Measurements from ENCODE around the gene RILP. TPM values are rescaled to one million over a fixed set of nuclear protein-coding genes. Genes with fewer than 3 reads are reported as not detected.

RILP gene, protein sequence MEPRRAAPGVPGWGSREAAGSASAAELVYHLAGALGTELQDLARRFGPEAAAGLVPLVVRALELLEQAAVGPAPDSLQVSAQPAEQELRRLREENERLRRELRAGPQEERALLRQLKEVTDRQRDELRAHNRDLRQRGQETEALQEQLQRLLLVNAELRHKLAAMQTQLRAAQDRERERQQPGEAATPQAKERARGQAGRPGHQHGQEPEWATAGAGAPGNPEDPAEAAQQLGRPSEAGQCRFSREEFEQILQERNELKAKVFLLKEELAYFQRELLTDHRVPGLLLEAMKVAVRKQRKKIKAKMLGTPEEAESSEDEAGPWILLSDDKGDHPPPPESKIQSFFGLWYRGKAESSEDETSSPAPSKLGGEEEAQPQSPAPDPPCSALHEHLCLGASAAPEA
- total RNA-seq: 9.3 and 9.6 TPM in 2 replicates

DNA sequence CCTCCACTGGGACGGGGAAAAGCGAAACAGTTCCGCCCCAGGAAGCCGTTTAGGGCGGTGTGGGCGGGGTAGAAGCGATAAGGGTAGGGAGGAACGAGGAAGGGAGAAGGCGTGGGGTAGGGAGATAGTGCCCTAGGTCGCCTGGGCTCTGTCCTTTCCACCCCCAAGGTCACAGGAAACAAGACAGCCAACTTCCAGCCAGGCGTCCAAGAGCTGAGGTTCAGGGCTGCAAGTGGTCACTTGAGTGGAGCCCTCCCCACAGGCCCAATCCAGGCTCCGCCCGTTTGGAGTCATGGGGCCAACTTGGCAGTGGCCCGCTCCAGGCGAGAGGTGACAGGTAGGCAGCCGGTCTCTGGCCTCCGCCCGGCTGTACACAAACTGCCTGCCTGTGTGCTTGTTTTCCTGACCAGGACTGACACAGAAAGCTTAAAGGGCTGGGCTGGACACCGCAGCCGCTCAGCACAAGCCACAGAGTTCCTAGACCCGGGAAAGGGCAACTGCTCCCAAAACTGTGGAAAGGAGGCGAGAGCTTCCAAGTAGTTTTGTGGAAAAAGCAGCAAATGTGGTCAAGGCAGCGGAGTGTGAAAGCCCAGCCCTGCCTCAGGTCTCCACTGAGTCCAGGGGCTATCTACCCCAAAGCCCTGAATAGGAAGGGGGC lies at the start of gene RILP:
Gene RILP, minus strand, starts transcription at position 23 of the 658 bp plus-strand sequence. CDS start 62 bp downstream, outside the sequence.

DNA sequence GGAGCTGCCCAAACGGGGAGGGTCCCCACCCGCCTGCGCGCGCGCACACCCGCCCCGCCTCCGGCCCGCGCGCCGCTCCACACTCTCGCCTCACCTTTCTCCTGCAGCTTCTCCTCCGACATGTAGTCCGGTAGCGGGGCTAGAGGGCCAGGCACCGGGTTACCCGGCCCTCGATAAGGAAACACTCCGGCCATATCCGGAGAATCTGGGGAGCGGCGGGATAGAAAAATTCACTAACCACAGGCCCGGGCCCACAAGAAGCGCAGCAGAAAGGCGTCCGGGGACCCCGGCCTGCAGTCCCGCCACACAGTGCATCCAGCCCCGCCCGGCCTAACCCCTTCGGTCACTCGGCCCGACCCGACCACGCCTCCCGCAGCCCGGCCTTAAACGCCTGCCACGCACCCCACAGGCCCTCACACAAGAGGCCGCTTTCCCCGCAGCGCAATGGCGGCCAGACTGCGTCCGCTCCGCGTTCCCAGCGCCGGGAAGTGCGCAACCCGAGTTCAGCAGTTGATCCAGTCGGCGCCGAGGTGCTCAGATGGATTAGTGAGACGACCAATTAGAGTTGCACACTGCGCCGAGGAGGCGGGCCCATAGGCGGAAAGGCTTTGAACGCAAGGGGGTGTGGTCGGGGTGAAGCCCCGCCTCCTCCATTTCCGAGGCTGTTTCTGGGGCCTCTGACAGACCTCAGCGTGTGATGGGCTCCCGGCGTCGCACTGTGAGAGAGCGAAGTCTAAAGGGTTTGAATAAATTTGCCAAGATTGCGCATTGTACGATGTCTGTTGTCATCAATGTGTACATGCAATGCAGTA lies 34.9 kb upstream of the RILP start, which contains the start of gene PRPF8:
Gene PRPF8, minus strand, starts transcription at position 490 of the 812 bp plus-strand sequence. Its CDS starts 296 bp downstream, at position 194.

DNA sequence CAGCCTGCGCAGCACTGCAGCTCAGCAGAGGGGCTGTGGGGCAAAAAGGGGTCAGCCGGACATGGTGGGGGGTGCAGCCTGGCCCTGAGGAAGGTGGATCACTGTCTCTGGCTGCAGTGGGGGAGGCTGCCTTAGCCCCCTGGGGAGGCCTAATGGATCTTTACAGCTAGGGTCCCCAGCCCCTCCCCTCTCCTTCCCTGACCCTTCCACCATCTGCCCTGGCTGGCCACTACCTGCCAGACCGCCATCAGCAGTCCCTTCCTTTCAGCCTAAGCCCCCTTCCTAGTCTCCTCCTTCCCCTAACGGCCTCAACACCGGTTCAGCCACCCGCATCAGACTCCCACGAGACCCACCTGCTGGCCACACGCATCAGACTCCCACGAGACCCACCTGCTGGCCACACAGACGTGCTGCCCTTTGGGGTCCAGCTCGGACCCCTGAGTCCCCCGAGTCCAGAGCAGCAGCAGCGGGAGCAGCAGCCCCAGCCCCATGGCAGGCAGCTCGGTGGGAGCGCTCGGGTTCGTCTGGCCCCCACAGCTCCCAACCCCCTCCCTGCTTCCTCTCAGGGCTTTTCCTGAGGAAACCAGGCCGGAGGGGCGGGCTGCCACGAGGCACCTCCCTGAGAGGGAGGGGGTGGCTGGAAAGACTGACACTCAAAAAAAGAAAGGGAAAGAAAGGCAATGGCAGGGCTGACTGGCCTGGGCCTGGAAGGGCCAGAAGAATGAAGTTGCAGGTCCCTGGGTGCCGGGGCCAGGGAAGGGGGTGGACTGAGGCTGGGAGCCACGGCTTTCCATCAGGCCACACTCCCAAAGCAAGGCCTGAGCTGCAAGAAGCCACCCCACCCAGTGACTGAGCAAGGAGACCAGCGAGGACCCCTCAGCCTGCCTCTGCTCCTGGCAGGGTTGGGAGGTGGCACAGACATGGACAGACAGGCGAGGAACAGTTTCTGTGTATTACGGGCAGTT lies 4.2 kb downstream of the RILP start, which contains the start of gene SCARF1:
Gene SCARF1, minus strand, starts transcription at position 526 of the 965 bp plus-strand sequence. Its CDS starts 35 bp downstream, at position 491.

DNA sequence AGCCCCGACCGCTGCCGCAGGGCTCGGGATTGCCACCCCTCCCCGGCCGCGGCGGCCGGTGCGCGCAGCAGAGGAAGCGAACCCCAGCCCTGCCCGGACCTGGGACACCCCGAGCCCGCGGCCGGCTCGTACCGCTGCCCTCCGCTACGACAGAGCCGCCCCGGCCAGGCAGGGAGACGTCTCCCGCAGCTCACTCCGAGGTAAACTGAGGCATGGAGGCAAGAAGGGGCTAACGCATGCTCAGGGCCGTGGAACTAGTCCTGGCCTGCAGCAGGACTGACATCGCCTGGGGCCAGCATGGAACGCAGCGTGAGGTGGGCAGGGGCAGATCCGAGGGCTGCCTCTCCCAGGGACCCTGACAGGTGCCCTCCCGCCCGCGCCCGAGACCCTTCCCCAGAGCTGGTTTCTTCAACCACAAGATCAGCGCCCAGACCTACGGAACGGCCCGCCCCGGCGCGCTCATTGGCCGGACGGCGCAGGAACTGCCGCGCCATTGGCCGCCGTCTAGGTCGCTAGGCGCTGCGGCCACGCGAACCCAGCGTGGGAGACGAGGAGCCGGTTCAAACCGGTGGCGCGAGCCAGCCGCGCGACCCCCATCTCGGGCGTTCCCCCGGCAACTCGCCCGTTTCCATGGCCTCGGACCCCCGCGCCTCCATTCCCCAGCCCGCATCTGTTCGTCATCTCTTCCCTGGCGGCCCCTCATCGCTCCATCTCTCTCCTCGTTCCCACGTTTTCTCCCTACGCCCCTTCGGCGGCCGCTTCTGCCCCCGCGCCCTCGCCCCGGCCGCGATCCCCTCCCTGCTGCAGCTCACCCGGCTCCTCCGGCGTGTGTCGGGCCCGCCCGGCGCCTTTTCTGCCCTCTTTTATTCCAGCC lies 21.4 kb downstream of the RILP start, which contains the start of gene SLC43A2:
Gene SLC43A2, minus strand, starts transcription at position 853 of the 874 bp plus-strand sequence. CDS start 960 bp downstream, outside the sequence.

Other genes starting within 250 kb of the RILP start
- gene YWHAE, start 249.6 kb downstream of the RILP start, total RNA-seq: 496 and 498 TPM in 2 replicates
- 125 and 130 TPM in 2 replicates for gene CRK, start 193.6 kb downstream of the RILP start, total RNA-seq
- gene MYO1C, start 157.2 kb downstream of the RILP start, total RNA-seq: 155 and 224 TPM in 2 replicates
- gene INPP5K, start 133.3 kb downstream of the RILP start, total RNA-seq: 39.2 and 40.7 TPM in 2 replicates
- gene PITPNA, start 87.1 kb downstream of the RILP start, total RNA-seq: 20.7 and 25.0 TPM in 2 replicates
- gene SLC43A2, start 21.0 kb downstream of the RILP start, total RNA-seq: 14.7 and 25.5 TPM in 2 replicates
- 75.1 and 96.1 TPM in 2 replicates for gene SCARF1, start 4.1 kb downstream of the RILP start, total RNA-seq
- 104 and 106 TPM in 2 replicates for gene PRPF8, start 35.0 kb upstream of the RILP start, total RNA-seq
- gene TLCD2, start 60.5 kb upstream of the RILP start, total RNA-seq: 1.1 and 1.6 TPM in 2 replicates
- gene WDR81, start 74.8 kb upstream of the RILP start, total RNA-seq: 13.8 and 16.8 TPM in 2 replicates
- 0.09 TPM in 1 of 2 replicates, not detected in the other for gene SERPINF2, start 93.0 kb upstream of the RILP start, total RNA-seq
- 0.75 TPM in 1 of 2 replicates, not detected in the other for gene SERPINF1, start 112.2 kb upstream of the RILP start, total RNA-seq
- 6.9 and 10.0 TPM in 2 replicates for gene SMYD4, start 180.0 kb upstream of the RILP start, total RNA-seq
- gene RPA1, start 180.1 kb upstream of the RILP start, total RNA-seq: 37.3 and 57.8 TPM in 2 replicates

Measured in endothelial cell of coronary artery (primary cell).